B cell (primary cell): Measurements from ENCODE around the gene MED16. TPM values are rescaled to one million over a fixed set of nuclear protein-coding genes. Genes with fewer than 3 reads are reported as not detected.

ENCODE experiments used
- ATAC-seq: fragments of 200-7000 bp; cut with Tn5 transposase; one replicate; pipeline ENCODE4 v1.10.0; 2021; ENCODE audit warnings: low read depth, mild to moderate bottlenecking, moderate number of reproducible peaks, moderate library complexity
- CTCF ChIA-PET: fragments of 350-600 bp; sonication (Branson Sonifier 250); formaldehyde crosslinking; loops from one replicate; lab custom pipeline; 2021; ENCODE audit warnings: antibody characterized with exemption, inconsistent platforms; lab: Charles Lee
- POLR2A ChIA-PET: fragments of 350-600 bp; sonication (Branson Sonifier 250); formaldehyde crosslinking; loops from one replicate; lab custom pipeline; 2021; ENCODE audit warnings: antibody characterized with exemption; lab: Charles Lee
- DNase-seq: peaks from one replicate; pipeline ENCODE4 v3.0.0; 2013
- H2AFZ ChIP-seq: 2 replicates; pipeline ENCODE4 v1.6.1; 2012; ENCODE audit warnings: mild to moderate bottlenecking, low read depth, low read length; ENCODE audit not compliant: insufficient read depth, poor library complexity, severe bottlenecking
- H3K27ac ChIP-seq, 2 donors: 1 replicate in 1 of 2; 2 replicates in 1 of 2; pipeline ENCODE4 v1.5.1; 2012 to 2013; ENCODE audit warnings: low read length in 2 of 2, mild to moderate bottlenecking in 2 of 2, moderate library complexity in 1 of 2
- H3K27me3 ChIP-seq, 4 experiments: fragments of 200-600 bp in 1 of 4; sonication (generic) in 1 of 4; replicated peaks in 1 of 4; 1 replicate in 2 of 4; 2 replicates in 2 of 4; pipeline versions ENCODE4 v1.6.1 to v1.7.0; 2013 to 2016; ENCODE audit warnings: low read length in 3 of 4, mild to moderate bottlenecking in 2 of 4, mixed read lengths in 1 of 4, moderate library complexity in 1 of 4; ENCODE audit not compliant: insufficient read depth in 4 of 4, control insufficient read depth in 3 of 4; ENCODE audit errors: control extremely low read depth in 1 of 4
- H3K36me3 ChIP-seq, 2 experiments: replicated peaks in 1 of 2; 1 replicate in 1 of 2; 2 replicates in 1 of 2; pipeline versions ENCODE4 v1.6.1 to v1.7.1; 2013; ENCODE audit warnings: low read length in 1 of 2; ENCODE audit not compliant: insufficient read depth in 2 of 2, control insufficient read depth in 1 of 2; ENCODE audit errors: control extremely low read depth in 1 of 2, extremely low read depth in 1 of 2
- H3K4me1 ChIP-seq, 2 donors: fragments of 200-600 bp in 1 of 2; sonication (generic) in 1 of 2; 1 replicate in 1 of 2; 2 replicates in 1 of 2; pipeline versions ENCODE4 v1.5.1 to v1.6.1; 2013 to 2017; ENCODE audit warnings: low read length in 2 of 2; ENCODE audit not compliant: control insufficient read depth in 2 of 2, insufficient read depth in 2 of 2
- H3K4me2 ChIP-seq: replicated peaks from 2 replicates; pipeline ENCODE3; 2012; ENCODE audit warnings: mild to moderate bottlenecking, low read depth, low read length; ENCODE audit not compliant: poor library complexity, severe bottlenecking
- H3K4me3 ChIP-seq, 5 experiments: fragments of 200-600 bp in 1 of 5; sonication (generic) in 1 of 5; 1 replicate in 3 of 5; 2 replicates in 2 of 5; pipeline versions ENCODE4 v1.5.1 to v1.7.0; 2011 to 2016; ENCODE audit warnings: low read length in 4 of 5, mild to moderate bottlenecking in 4 of 5, low read depth in 2 of 5, control low read depth in 1 of 5, moderate library complexity in 1 of 5; ENCODE audit not compliant: insufficient read depth in 1 of 5; ENCODE audit errors: control extremely low read depth in 1 of 5, extremely low read depth in 1 of 5
- H3K79me2 ChIP-seq: fragments of 200-600 bp; sonication (generic); one replicate; pipeline ENCODE4 v1.6.0; 2016; ENCODE audit warnings: low read length; ENCODE audit not compliant: control insufficient read depth, insufficient read depth
- H3K9ac ChIP-seq: fragments of 200-600 bp; sonication (generic); 2 replicates; pipeline ENCODE4 v1.6.1; 2017; ENCODE audit warnings: mild to moderate bottlenecking, low read length, moderate library complexity
- H3K9me3 ChIP-seq, 3 donors: one replicate each; pipeline versions ENCODE4 v1.6.1 to v1.7.1; 2013; ENCODE audit warnings: low read length in 2 of 3; ENCODE audit not compliant: control insufficient read depth in 2 of 3, insufficient read depth in 1 of 3; ENCODE audit errors: control extremely low read depth in 1 of 3
- H4K20me1 ChIP-seq: 2 replicates; pipeline ENCODE4 v1.6.0; 2012; ENCODE audit warnings: mild to moderate bottlenecking, low read length; ENCODE audit not compliant: insufficient read depth, control insufficient read depth, poor library complexity, severe bottlenecking
- H3K27ac Mint-ChIP-seq: one replicate; pipeline ENCODE4 v1.8.0; 2021; ENCODE audit warnings: mixed read lengths
- H3K27me3 Mint-ChIP-seq: one replicate; pipeline ENCODE4 v1.8.0; 2021; ENCODE audit warnings: mixed read lengths
- H3K4me1 Mint-ChIP-seq: one replicate; pipeline ENCODE4 v1.8.0; 2021; ENCODE audit warnings: mixed read lengths
- H3K4me3 Mint-ChIP-seq: one replicate; pipeline ENCODE4 v1.8.0; 2021; ENCODE audit warnings: mixed read lengths
- H3K9me3 Mint-ChIP-seq: one replicate; pipeline ENCODE4 v1.8.0; 2022; ENCODE audit warnings: mixed read lengths; ENCODE audit not compliant: insufficient read depth
- CTCF ChIP-seq: fragments of 200-600 bp; IDR thresholded peaks from one replicate; pipeline ENCODE4 v1.8.0; 2022; ENCODE audit warnings: antibody characterized with exemption, mild to moderate bottlenecking
- EZH2 ChIP-seq: IDR thresholded peaks from 2 replicates; pipeline ENCODE4 v1.6.1; 2012; ENCODE audit warnings: borderline replicate concordance, low read depth, mild to moderate bottlenecking, moderate library complexity, low read length; ENCODE audit not compliant: insufficient read depth, poor library complexity, severe bottlenecking
- WGBS: methylation state at CpG from one replicate; pipeline ENCODE4 v1.1.5; 2013; ENCODE audit warnings: missing lambda C conversion rate; ENCODE audit not compliant: insufficient coverage; 5-methylcytosine and 5-hydroxymethylcytosine counted together
- intact Hi-C: fragments of 100-400 bp; cut with micrococcal nuclease; formaldehyde crosslinking; loops from one replicate; pipeline ENCODE4 v1.10.0; 2022
- polyA plus RNA-seq: library from polyadenylated mRNA; depleted of rRNA; stranded (reverse); fragments of >200 nt; gene quantifications from 2 replicates; pipeline ENCODE4 v1.2.3, GENCODE V29; 2012
- total RNA-seq, 2 donors: library from RNA; stranded (reverse); fragments of 120-200 nt in 1 of 2; gene quantifications; 1 replicate in 1 of 2; 2 replicates in 1 of 2; pipeline versions ENCODE4 v1.2.3 to v1.2.4, GENCODE V29; 2013 to 2022

The MED16 gene
- total and polyA plus RNA-seq, 2 donors (not counting 1 experiment from before 2014, with no cell fraction given), result 85.0 to 85.3 TPM

- ChIA-PET CTCF (interaction anchor here (1.5 to 2.5 kb wide), 4 partner anchors 10 to 57 kb away, joined by 4 to 9 read pairs (median 6); partner anchors contain the start of genes CFD, MED16 and RNU6-9), POLR2A (interaction anchor here (0.6 to 1.0 kb wide), 2 partner anchors 16 to 53 kb away, joined by 6 to 7 read pairs; no protein-coding TSS in a partner anchor)
- TF ChIP-seq EZH2, result no peak
- no peak for TF ChIP-seq CTCF
- Mint-ChIP-seq H3K4me3 (peak overlapping the region; percentile 71), H3K9me3 (no peaks in the 10 kb centered on the region), H3K27me3 (peaks cover 3% of the 10 kb centered on the region), H3K4me1 (peaks cover 30% of the 10 kb centered on the region), H3K27ac (peak overlapping the region; percentile 41)
- H4K20me1 ChIP-seq, result peaks cover 4% of the 10 kb centered on the region
- WGBS, result 20% methylated on average over 17 of the region's 35 CpGs
- peak overlapping the region; percentile 63 for H3K9ac ChIP-seq
- peak overlapping the region; percentile 93 for H3K4me2 ChIP-seq
- peak overlapping the region in 1 of 2 donors; percentile 51 for H3K27ac ChIP-seq
- H3K4me3 ChIP-seq, result peak overlapping the region in 3 of 5 experiments; percentile 45 to 60 (median 52)
- H3K27me3 ChIP-seq, result peaks cover 0 to 35% (median 4%) of the 10 kb centered on the region in 4 experiments
- intact Hi-C loops, result loop anchor here (1.0 kb wide), 1 partner anchor 7 kb away; no protein-coding TSS in a partner anchor
- peak; percentile 54 for DNase-seq
- peaks cover 0 to 4% (median 0%) of the 10 kb centered on the region in 3 donors for H3K9me3 ChIP-seq
- no peaks in the 10 kb centered on the region for H3K36me3 ChIP-seq
- no peak for ATAC-seq
- H3K4me1 ChIP-seq, result peaks cover 42 to 54% of the 10 kb centered on the region in 2 donors
- H3K79me2 ChIP-seq, result peaks cover 22% of the 10 kb centered on the region
- H2AFZ ChIP-seq, result peak overlapping the region; percentile 45
Observed at GRCh38 chr19:916645-917322, 23.8 kb upstream of the MED16 start.
